Upper lobe of left lung (tissue), 4 donors: ENCODE measurements around the gene TMEM273.

Experiments
- CTCF ChIP-seq, 6 experiments: fragments of 450-650 bp in 4 of 6; fragments of 200-600 bp in 2 of 6; sonication (generic) in 2 of 6; IDR thresholded peaks; one replicate each; pipeline ENCODE4 v1.5.1; 2016 to 2019; ENCODE audit warnings: antibody characterized with exemption in 6 of 6
- EP300 ChIP-seq, 4 donors: sonication (generic); formaldehyde crosslinking; IDR thresholded peaks; one replicate each; pipeline ENCODE4 v1.5.1; 2017; ENCODE audit warnings: antibody characterized with exemption in 4 of 4, control low read depth in 2 of 4
- POLR2A ChIP-seq, 4 donors: fragments of 450-650 bp; IDR thresholded peaks; one replicate each; pipeline ENCODE4 v1.5.1; 2016 to 2017; ENCODE audit warnings: antibody characterized with exemption in 4 of 4, mild to moderate bottlenecking in 2 of 4
- POLR2AphosphoS5 ChIP-seq, 2 donors: sonication (generic); formaldehyde crosslinking; IDR thresholded peaks; one replicate each; pipeline ENCODE4 v1.5.1; 2017; ENCODE audit warnings: antibody characterized with exemption in 2 of 2

GRCh38 chr10:49187950-49188761, at the start of gene TMEM273:
- TF ChIP-seq POLR2AphosphoS5 (IDR thresholded peaks at IDR 0.05) (peak; percentile 66 to 87), CTCF (IDR thresholded peaks at IDR 0.05) (peak in 2 of 6 experiments; percentile 12 to 14), POLR2A (IDR thresholded peaks at IDR 0.05) (peak in 1 of 4 donors; percentile 65), EP300 (IDR thresholded peaks at IDR 0.05) (peak in 1 of 4 donors; percentile 32)
